VCaP (cell line): ENCODE results near the gene SETDB1.

Experiments
- H3K27ac ChIP-seq: fragments of 450-650 bp; 2 replicates; pipeline ENCODE4 v1.5.1; 2017
- CTCF ChIP-seq: fragments of 450-650 bp; conservative IDR thresholded peaks from 2 replicates; pipeline ENCODE4 v1.5.1; 2017; ENCODE audit warnings: mild to moderate bottlenecking, moderate library complexity

Gene SETDB1

GRCh38 chr1:151011154-151011850, 85.1 kb downstream of the SETDB1 start:
- TF ChIP-seq CTCF, result no peak
- no peak overlapping the region for H3K27ac ChIP-seq

GRCh38 chr1:151012684-151013471, 86.7 kb downstream of the SETDB1 start:
- H3K27ac ChIP-seq, result no peak overlapping the region
- no peak for TF ChIP-seq CTCF

GRCh38 chr1:151013518-151013917, 87.4 kb downstream of the SETDB1 start:
- no peak overlapping the region for H3K27ac ChIP-seq

More at GRCh38 chr1:151013518-151013917, 87.4 kb downstream of the SETDB1 start:
- TF ChIP-seq CTCF, result no peak
